HG02840 (cell line): ENCODE results near the gene SMOC1.

Experiments used
- ATAC-seq: cut with Tn5 transposase; IDR thresholded peaks from one replicate; pipeline ENCODE4 v1.9.1; 2021; ENCODE audit warnings: mild to moderate bottlenecking, moderate library complexity, moderate number of reproducible peaks; ENCODE audit not compliant: unreplicated experiment, low FRiP score

The SMOC1 gene

DNA sequence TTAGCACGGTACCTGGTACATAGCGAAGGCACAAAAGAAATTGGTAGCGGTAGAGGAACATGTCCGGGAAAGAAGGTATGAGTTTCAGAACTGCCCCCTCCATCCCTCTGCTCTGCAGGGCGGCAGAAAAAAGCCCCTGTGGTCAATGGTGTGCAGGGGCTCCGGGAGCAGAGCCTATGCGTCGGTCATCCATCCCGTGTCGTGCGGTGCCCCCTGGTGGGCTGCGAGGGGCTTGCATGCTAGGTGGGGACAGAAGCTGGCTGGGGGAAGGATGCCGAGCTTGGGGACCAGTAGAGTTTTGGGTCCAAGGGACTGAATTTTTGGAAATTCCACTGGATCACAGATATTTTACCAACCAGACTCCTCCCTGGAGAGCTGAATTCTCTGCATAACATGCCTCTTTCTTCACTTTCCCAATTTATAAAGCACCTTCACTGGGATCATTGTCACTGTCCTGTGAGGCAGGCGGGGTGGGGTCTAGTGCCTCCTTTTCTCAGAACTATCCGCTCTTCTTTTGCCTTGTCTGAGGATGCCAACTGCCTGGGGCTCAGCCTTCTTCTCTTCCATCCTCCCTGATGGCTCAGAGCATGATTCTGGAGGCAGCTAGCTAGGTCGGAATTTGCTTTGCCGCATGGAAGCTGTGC, 148.7 kb downstream of the SMOC1 start:
- no peak for ATAC-seq

DNA sequence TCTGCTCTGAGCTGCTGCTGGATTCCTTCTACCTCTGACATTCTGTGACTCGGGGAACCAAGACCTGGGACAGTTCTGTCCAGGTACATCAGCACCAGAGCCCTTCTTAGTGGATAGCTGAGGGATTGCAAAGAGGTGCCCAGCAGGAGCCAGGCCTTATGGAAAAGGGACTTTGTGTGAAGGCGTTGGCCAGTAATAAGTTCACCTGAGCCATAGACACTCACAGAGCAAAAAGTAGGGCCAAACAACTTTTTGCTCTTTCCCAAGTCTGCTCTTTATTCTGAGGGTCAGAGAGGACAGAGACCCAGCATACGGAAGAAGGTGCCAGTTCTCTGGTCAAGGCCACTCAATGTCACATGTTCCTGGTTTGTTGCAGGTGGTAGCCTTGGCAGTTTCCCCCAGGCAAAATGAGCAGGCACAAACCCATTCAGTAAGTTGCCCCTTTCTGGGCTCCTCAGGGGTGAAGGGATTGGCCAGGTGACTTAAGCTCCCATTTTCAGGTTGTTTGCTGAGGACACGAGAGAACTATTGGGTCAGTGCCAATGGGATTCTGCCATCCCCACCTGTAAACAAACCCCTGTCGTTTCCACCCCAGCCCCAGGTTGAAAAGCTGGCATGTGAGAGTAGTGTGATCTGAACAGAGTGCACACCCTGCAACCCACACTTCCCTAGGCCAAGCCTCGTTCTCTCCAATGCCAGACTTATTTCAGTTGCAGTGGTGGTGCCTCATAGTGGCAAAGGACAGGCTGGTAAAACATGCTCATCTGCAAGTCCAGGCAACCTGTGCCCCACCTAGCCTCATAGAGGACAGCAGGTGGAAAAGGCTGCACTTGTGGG, 150.3 kb downstream of the SMOC1 start:
- ATAC-seq, result no peak

GRCh38 chr14:70032016-70032415, 152.8 kb downstream of the SMOC1 start:
- no peak for ATAC-seq

- ATAC-seq, result no peak
These were observed 153.2 kb downstream of the SMOC1 start for GRCh38 chr14:70032447-70032846.

- ATAC-seq, result no peak
These were observed 153.9 kb downstream of the SMOC1 start for GRCh38 chr14:70033116-70033515.

GRCh38 chr14:70033561-70033960, 154.3 kb downstream of the SMOC1 start:
- ATAC-seq, result no peak

DNA sequence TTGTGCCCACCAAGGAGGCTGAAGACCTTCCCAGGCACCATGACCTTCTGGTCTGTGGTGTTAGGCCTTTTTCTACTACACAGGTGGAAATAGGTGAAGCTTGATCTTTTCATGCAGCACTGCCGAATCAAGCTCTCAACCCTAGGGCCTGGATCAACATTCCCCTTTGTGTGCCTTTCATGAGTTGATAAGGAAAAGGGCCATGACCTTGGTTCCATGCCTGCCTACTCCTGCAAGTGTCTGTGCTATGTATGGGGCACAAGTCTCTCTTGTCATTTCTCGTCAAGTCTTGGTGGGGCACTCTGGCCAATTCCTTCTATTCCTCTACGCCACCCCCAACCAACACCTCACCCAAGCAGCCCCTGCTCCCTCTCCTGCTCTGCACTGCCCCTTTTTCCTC, 155.0 kb downstream of the SMOC1 start:
- ATAC-seq, result no peak

DNA sequence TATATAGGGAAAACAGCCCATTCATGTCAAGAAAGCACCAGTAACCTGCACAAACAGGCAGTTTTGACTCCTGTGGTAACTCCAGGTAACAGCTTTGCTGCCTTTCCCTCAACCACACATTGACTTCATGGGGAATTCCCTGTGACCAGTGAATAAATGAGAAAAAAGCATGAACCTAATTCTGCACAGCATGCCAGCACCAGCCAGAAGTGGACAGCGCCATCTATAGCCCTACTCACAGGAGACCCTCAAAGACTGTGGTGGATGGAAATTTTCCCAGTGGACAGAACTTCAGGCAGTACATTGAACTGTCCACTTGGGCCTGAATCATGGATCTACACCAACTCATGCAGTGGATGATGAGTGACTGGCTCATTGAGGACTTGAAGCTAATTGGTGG, 157.4 kb downstream of the SMOC1 start:
- ATAC-seq, result no peak

DNA sequence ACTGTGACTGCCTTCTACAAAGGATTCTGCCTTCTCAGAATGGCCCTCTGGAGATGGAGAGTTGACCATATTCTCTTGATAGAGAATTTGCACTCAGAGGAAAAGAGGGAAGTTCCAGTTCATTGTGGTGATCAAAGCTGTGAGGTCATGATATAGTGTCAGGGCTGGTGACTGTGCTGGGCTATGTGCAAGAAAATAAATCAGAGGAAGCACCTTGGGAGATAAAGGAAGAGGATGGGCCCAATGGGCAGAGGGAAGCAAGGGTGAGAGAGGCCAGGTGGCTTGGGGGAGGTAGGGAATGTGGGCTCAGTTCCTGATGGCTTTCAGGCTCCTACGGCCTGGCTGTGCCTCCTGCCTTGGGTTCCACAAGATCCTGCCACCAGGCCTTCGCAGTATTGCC, 163.8 kb downstream of the SMOC1 start:
- no peak for ATAC-seq

GRCh38 chr14:70045310-70045709, 166.1 kb downstream of the SMOC1 start:
- ATAC-seq, result no peak

DNA sequence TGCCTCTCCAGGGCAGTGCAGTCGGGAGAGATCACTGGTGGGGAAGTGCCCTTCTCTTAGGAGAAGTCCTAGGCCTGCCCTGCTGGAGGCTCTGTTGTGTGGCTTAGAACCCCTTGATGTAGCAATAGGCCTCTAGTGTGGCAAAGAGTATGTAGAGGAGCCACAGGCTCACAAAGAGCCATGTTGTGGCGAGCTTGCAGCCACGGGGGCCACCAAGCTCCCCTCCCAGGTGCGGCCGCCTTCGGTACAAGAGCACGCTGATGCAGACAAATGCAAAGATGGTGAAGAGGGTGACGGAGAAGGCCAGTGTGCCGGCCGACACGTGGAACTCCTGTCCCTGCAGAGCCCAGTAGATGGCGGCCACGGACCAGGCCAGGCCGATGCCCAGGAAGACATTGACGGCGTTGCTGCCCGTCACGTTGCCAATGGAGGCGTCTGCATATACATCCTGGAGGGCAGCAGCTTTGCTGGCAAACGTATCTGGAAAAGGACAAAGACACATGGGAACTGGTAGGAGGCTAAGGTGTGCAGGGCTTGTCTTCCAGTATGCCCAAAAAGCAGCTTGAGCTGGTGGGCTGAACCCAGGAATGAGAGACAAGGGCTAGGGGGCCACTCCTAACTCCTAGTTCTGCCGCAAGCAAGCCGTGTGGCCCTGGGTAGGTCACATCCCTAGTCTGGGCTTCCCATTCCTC, 166.8 kb downstream of the SMOC1 start:
- ATAC-seq, result no peak

DNA sequence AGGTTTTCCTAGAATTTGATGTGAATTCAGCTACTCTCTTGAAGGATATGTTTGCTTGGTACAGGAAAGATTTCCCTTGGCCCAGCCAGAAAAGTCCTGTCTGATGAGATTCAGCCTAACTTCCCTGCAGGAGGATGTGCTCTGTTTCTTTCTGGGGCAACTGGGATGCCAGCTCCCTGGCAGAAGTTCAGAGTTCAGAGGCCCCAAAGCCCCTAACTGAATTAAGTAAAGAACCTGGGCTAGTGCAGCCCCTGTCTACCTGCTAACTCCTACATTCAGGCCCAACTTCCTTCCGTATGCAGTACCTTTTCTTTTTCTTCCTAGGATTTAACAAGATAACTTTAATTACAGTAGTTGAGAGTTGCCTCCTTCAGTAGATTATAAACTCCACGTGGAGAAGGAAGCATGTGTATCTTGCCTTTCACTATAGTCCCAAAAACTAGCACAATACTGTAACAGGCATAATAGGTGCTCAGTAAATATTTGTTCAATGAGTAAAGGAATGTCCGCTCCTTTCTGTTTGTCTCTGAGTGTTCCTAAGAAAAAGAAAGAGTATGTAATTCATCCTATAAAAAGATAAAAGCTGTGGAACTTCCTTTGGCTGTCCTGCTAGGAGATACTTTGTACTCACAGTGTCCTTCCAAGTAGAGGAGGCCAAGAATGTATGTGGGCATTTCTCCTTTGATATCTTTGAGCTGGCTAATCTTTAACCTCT, 168.5 kb downstream of the SMOC1 start:
- no peak for ATAC-seq

DNA sequence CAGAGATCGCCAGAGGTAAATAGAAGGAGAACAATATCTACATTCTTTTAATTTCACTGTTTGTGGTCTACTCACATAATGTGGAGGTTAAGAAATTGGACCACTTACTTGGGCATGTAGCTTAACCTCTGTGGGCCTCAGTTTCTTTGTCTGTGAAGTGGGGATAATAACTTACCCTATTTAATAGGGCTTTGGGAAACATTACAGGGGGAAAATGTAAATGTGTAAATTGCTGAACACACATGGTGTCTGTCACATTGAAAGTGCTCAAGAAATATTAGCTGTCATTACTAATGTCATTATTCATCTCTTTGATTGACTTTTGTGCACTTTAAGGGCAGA, 169.1 kb downstream of the SMOC1 start:
- ATAC-seq, result no peak

GRCh38 chr14:70049605-70050004, 170.4 kb downstream of the SMOC1 start:
- no peak for ATAC-seq

- no peak for ATAC-seq
These were observed 170.9 kb downstream of the SMOC1 start for GRCh38 chr14:70050136-70050535.

DNA sequence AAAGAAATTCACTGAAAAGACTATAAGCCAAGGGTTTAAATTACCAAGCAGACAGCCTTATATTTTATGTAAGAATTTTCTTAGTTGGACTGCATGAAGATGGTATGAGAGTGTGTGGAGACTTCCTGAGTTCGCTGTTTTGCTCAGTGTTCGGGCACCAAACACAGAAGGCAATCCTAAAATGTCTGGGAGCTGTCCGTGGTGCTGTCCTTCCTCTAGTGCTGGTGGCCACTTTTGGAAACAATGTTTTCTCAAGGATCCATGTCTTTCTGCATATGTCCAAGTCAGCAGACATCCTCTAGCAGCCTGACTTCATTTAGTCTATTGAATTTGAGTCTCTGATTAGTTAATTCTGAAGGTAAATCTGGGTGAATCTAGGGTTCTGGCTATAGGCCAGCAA, 173.8 kb downstream of the SMOC1 start:
- no peak for ATAC-seq

DNA sequence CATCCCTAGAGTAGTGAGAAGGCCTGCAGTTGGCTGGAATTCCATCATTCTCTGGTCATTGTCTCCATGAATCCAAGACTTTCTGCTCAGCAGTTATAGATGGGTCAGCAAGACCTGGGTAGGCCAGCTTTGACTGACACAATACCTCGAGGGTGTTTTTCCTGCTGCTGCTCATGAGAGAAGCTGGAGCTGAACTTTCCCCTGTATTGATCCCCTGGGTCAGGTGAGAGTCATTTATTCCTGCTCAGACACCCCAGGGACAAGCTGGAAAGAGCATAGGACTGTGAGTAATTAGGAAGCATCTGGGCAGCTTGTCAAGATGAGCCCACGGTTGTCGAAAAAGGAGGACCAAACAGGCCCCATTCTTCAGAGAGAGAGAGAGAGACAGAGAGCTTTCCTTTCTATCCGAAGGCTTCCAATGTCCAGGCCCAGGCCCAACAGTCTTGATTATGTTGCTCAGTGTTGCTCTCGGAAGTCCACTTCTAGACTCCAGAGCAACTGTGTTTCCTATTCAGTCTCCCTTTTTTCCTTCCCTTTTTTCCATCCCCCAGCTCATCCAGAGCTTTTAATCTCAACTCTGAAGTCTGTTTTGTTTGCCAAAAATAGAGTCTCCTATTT, 178.4 kb downstream of the SMOC1 start:
- ATAC-seq, result no peak

- ATAC-seq, result no peak
These were observed 180.3 kb downstream of the SMOC1 start for GRCh38 chr14:70059545-70059944.

DNA sequence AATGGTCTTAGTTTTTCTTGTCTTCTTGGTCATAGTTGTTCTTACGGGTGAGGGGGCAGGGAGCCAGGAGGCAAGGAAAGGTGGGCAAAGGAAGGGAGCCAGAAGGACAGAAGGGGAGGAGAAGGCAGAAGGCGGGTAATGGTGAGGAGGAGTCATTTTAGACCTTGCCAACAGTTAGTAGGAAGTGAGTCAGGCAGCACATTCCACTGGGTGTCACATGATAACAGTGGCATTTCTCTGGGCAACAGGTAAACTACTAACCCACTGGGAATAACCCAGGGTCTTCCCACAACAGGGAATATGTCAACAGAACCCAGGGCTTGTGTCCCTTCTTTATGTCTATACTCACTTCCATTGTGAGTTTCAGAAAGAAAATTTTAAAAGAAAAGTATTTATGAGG, 181.9 kb downstream of the SMOC1 start:
- ATAC-seq, result no peak

GRCh38 chr14:70064136-70064865, 185.1 kb downstream of the SMOC1 start:
- ATAC-seq, result no peak
